ENCODE data around the gene APOL5.
"Not testable (repeated sequence)": the region's sequence is repeated elsewhere in the genome, so short reads cannot be mapped to it uniquely, and the experiment has no call there.

Gene APOL5

DNA sequence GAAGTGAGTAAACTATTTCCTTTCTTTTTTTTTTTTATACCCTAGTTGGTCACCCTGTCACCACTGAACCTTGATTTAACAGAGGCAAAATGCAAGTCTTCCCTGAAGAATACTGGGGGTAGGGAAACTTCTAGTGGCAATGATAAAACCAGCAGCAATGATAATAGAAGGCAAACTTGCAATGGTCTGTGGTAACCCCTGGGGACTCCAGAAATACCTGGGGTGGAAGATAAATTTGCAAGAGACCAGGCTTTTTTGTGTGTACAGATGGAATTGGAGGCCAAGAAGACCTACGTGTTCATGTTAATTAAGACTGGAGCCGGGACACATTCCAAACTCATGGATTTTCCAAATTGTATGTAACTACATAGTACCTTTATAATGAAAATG, 11.6 kb downstream of the APOL5 start:
- H3K4me1 Mint-ChIP-seq: no peaks in the 10 kb centered on the region
- DNase-seq (ENCODE audit: low spot score in 2 of 2) (no peak), ATAC-seq (no peak)
- no peaks in the 10 kb centered on the region for H3K36me3 Mint-ChIP-seq
- no peak overlapping the region for H3K4me3 Mint-ChIP-seq
- H3K27ac Mint-ChIP-seq: no peak overlapping the region
- no peaks in the 10 kb centered on the region for H3K9me3 Mint-ChIP-seq

- Mint-ChIP-seq H3K9me3 (no peaks in the 10 kb centered on the region), H3K36me3 (no peaks in the 10 kb centered on the region), H3K4me3 (no peak overlapping the region), H3K4me1 (no peaks in the 10 kb centered on the region), H3K27ac (no peak overlapping the region)
- no peak for ATAC-seq
- DNase-seq (ENCODE audit: low spot score in 2 of 2): no peak
Measured at GRCh38 chr22:35731321-35731720, 13.6 kb downstream of the APOL5 start.

- H3K4me1 Mint-ChIP-seq: no peaks in the 10 kb centered on the region
- ATAC-seq (no peak), DNase-seq (ENCODE audit: low spot score in 2 of 2) (no peak)
- H3K9me3 Mint-ChIP-seq: no peaks in the 10 kb centered on the region
- H3K36me3 Mint-ChIP-seq: no peaks in the 10 kb centered on the region
- H3K27ac Mint-ChIP-seq: no peak overlapping the region
- no peak overlapping the region for H3K4me3 Mint-ChIP-seq
Measured at GRCh38 chr22:35732116-35732515, 14.4 kb downstream of the APOL5 start.

GRCh38 chr22:35733036-35733435, 15.4 kb downstream of the APOL5 start:
- H3K9me3 Mint-ChIP-seq: no peaks in the 10 kb centered on the region
- no peak overlapping the region for H3K27ac Mint-ChIP-seq
- no peak overlapping the region for H3K4me3 Mint-ChIP-seq
- DNase-seq (ENCODE audit: low spot score in 2 of 2) (no peak), ATAC-seq (no peak)
- H3K36me3 Mint-ChIP-seq: no peaks in the 10 kb centered on the region
- no peaks in the 10 kb centered on the region for H3K4me1 Mint-ChIP-seq

GRCh38 chr22:35733791-35734516, 16.3 kb downstream of the APOL5 start:
- Mint-ChIP-seq H3K27ac (no peak overlapping the region), H3K4me3 (no peak overlapping the region), H3K9me3 (no peaks in the 10 kb centered on the region), H3K36me3 (no peaks in the 10 kb centered on the region), H3K4me1 (no peaks in the 10 kb centered on the region)
- no peak for DNase-seq (ENCODE audit: low spot score in 2 of 2)
- ATAC-seq: no peak

- Mint-ChIP-seq H3K4me1 (no peaks in the 10 kb centered on the region), H3K4me3 (no peak overlapping the region), H3K27ac (no peak overlapping the region), H3K9me3 (no peaks in the 10 kb centered on the region), H3K36me3 (no peaks in the 10 kb centered on the region)
- DNase-seq (ENCODE audit: low spot score in 2 of 2) (no peak), ATAC-seq (no peak)
Measured at GRCh38 chr22:35734517-35734827, 16.8 kb downstream of the APOL5 start.

- ATAC-seq (no peak), DNase-seq (ENCODE audit: low spot score in 2 of 2) (no peak)
- Mint-ChIP-seq H3K4me1 (no peaks in the 10 kb centered on the region), H3K27ac (peak overlapping the region; percentile 60), H3K36me3 (no peaks in the 10 kb centered on the region), H3K4me3 (no peak overlapping the region), H3K9me3 (no peaks in the 10 kb centered on the region)
Measured at GRCh38 chr22:35735542-35735941, 17.9 kb downstream of the APOL5 start.

GRCh38 chr22:35736166-35736565, 18.5 kb downstream of the APOL5 start:
- Mint-ChIP-seq H3K4me3 (no peak overlapping the region), H3K27ac (no peak overlapping the region), H3K4me1 (no peaks in the 10 kb centered on the region), H3K9me3 (no peaks in the 10 kb centered on the region), H3K36me3 (no peaks in the 10 kb centered on the region)
- DNase-seq (ENCODE audit: low spot score in 2 of 2): no peak
- no peak for ATAC-seq

DNA sequence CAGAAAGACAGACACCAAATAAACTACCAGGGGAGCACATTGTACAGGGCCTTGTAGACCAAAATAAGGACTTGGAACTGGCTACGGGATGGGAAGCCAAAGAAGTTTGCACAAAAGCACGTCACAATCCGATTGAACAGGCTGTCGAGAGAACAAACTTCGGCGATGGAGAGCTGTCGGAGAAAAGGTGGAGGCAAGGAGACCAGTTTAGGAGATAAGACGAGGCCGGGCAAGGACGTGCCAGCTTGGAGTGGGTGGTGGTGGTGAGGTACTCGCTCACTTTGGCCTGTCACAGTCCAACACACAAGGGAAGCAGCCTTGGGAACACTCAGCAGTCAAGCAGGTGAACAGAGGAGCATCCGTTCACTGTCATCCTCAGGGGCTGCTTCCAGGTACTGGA, 19.0 kb downstream of the APOL5 start:
- Mint-ChIP-seq H3K36me3 (no peaks in the 10 kb centered on the region), H3K27ac (no peak overlapping the region), H3K4me3 (no peak overlapping the region), H3K4me1 (no peaks in the 10 kb centered on the region), H3K9me3 (no peaks in the 10 kb centered on the region)
- no peak for DNase-seq (ENCODE audit: low spot score in 2 of 2)
- no peak for ATAC-seq

DNA sequence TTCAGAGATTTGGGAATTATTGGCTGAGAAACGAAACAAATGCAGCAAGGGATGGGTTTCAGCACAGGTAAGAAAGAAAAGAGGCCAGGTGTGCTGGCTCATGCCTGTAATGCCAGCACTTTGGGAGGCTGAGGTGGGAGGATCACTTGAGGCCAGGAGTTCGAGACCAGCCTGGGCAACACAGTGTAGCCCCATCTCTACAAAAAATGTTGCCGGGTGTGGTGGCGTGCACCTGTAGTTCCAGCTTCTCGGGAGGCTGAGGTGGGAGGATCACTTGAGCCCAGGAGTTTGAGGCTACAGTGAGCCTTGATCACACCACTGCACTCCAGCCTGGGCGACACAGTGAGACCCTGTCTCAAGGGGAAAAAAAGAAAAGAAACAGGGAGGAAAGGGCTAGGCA, 20.2 kb downstream of the APOL5 start:
- H3K27ac Mint-ChIP-seq; H3K9me3 Mint-ChIP-seq; H3K36me3 Mint-ChIP-seq; H3K4me3 Mint-ChIP-seq; DNase-seq (ENCODE audit: low spot score in 2 of 2); H3K4me1 Mint-ChIP-seq; ATAC-seq: not testable (repeated sequence)

DNA sequence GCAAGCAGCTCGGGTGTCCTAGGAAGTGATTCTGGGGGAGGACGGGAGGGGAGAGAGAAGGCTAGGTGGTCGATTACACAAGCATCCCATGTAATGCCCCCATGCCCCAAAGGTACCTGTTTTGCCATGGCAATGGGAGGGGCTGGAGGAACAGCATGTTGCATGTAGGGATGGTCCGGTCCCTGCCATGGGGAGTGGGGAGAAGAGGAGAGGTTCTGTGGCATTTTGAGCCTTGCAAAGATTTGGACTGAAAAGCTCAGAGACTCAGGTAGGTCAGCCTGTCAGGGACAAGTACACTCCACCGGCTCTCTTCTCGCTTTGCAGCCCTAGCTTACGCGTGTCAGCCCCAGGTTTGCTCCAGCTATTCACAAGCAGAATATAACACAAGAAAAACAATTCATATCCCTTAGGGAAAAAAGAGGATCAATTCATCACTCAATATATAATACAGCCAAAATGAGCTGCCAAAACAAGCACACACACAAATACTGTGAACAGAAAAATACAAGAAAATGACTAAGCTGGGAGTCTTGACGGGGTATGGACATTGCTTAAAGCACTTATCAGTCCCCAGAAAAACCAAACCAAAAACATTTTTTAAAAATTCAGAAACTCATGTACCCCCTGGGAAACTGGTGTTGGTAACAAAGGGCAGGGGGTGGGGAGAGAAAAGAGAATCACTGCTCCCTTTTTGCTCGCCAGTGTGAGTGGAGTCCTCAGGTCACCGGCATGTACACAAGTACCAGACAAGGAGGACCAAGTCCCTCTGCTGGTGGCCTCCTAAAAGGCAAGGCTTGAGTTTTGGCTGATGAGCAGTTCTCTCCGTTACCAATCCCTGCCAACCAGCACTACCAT, 21.6 kb downstream of the APOL5 start:
- peaks cover 5% of the 10 kb centered on the region for H3K4me1 Mint-ChIP-seq
- no peaks in the 10 kb centered on the region for H3K9me3 Mint-ChIP-seq
- no peak overlapping the region for H3K27ac Mint-ChIP-seq
- DNase-seq (ENCODE audit: low spot score in 2 of 2): no peak
- H3K36me3 Mint-ChIP-seq: no peaks in the 10 kb centered on the region
- no peak for ATAC-seq
- H3K4me3 Mint-ChIP-seq: no peak overlapping the region

- H3K4me3 Mint-ChIP-seq: no peak overlapping the region
- H3K27ac Mint-ChIP-seq: no peak overlapping the region
- no peaks in the 10 kb centered on the region for H3K9me3 Mint-ChIP-seq
- H3K4me1 Mint-ChIP-seq: peaks cover 5% of the 10 kb centered on the region
- H3K36me3 Mint-ChIP-seq: no peaks in the 10 kb centered on the region
- ATAC-seq (no peak), DNase-seq (ENCODE audit: low spot score in 2 of 2) (no peak)
Measured at GRCh38 chr22:35739931-35740380, 22.3 kb downstream of the APOL5 start.

GRCh38 chr22:35740616-35741015, 22.9 kb downstream of the APOL5 start:
- no peaks in the 10 kb centered on the region for H3K9me3 Mint-ChIP-seq
- H3K4me3 Mint-ChIP-seq: no peak overlapping the region
- DNase-seq (ENCODE audit: low spot score in 2 of 2) (no peak), ATAC-seq (no peak)
- H3K4me1 Mint-ChIP-seq: peaks cover 5% of the 10 kb centered on the region
- H3K36me3 Mint-ChIP-seq: no peaks in the 10 kb centered on the region
- no peak overlapping the region for H3K27ac Mint-ChIP-seq

GRCh38 chr22:35742342-35743100, 24.8 kb downstream of the APOL5 start:
- H3K4me3 Mint-ChIP-seq: no peak overlapping the region
- H3K9me3 Mint-ChIP-seq: no peaks in the 10 kb centered on the region
- no peak for DNase-seq (ENCODE audit: low spot score in 2 of 2)

DNA sequence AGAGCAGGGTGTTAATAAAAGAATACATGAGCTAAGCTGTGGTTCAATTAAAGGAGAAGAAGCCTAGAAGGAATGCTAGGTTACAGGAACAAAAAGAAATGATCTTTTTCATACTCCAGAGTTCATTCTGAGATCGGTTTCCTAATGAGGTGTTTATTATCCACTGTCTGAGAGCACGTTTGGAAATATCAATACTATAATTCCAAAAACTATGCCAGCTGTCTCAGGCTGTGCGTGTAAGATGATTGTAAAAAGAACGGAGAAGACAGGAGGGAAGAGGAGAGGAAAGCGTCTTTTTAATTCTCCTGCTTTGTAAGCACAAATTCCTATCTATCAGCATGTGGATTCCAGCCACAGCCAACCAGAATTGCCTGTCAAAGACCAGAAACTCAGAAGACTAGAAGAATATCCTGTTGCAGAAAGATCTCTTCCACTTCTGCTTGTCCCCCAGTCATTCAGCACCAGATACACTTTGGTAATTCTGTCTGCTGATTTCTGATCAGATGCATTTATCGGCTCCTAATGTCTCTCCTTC, 25.7 kb downstream of the APOL5 start:
- no peaks in the 10 kb centered on the region for H3K9me3 Mint-ChIP-seq
- ATAC-seq (no peak), DNase-seq (ENCODE audit: low spot score in 2 of 2) (no peak)
- no peak overlapping the region for H3K4me3 Mint-ChIP-seq
- no peaks in the 10 kb centered on the region for H3K36me3 Mint-ChIP-seq
- H3K4me1 Mint-ChIP-seq: peaks cover 5% of the 10 kb centered on the region
- H3K27ac Mint-ChIP-seq: peak overlapping the region; percentile 41

More at GRCh38 chr22:35742342-35743100, 24.8 kb downstream of the APOL5 start:
- peak overlapping the region; percentile 41 for H3K27ac Mint-ChIP-seq
- peaks cover 5% of the 10 kb centered on the region for H3K4me1 Mint-ChIP-seq
- peak; percentile 88 for ATAC-seq
- H3K36me3 Mint-ChIP-seq: no peaks in the 10 kb centered on the region

Measured in stimulated activated effector memory CD8-positive, alpha-beta T cell treated with anti-CD3 and anti-CD28 coated beads, Interleukin-12 subunit alpha, Interleukin-12 subunit beta, amount 100 ng/mL, for 72 hours (primary cell).